ENCODE measurements around the gene HBE1. TPM values are rescaled to one million over a fixed set of nuclear protein-coding genes. Genes with fewer than 3 reads are reported as not detected.

The HBE1 gene
- polyA plus RNA-seq, 1 donor (not counting 4 experiments of a cell fraction or from before 2014, with no cell fraction given), result not detected

- no peak overlapping the region for H3K4me2 ChIP-seq (ENCODE audit: control insufficient read depth, extremely low read depth, insufficient read depth, low read depth, low read length)
- H3K4me1 ChIP-seq (ENCODE audit: control insufficient read depth, extremely low read depth, insufficient read depth, low read length), result no peaks in the 10 kb centered on the region
- TF ChIP-seq EZH2 (IDR thresholded peaks at IDR 0.05; ENCODE audit: low read length) (no peak), CTCF (optimal IDR thresholded peaks at IDR 0.05 in 1 of 3, IDR thresholded peaks at IDR 0.05 in 1 of 3, conservative IDR thresholded peaks at IDR 0.05 in 1 of 3; ENCODE audit: extremely low read depth in 1 of 3, insufficient read depth in 2 of 3, low read length in 3 of 3) (no peak)
- no peaks in the 10 kb centered on the region for H3K36me3 ChIP-seq (ENCODE audit: control insufficient read depth in 2 of 2, extremely low read depth in 1 of 2, insufficient read depth in 2 of 2, low read length in 2 of 2)
- H3K27ac ChIP-seq (ENCODE audit: control insufficient read depth, insufficient read depth, low read length), result no peak overlapping the region
- no peaks in the 10 kb centered on the region for H3K9me1 ChIP-seq (ENCODE audit: control insufficient read depth, extremely low read depth, insufficient read depth, low read length)
- no peaks in the 10 kb centered on the region for H3K27me3 ChIP-seq (ENCODE audit: control insufficient read depth, extremely low read depth, insufficient read depth, low read length)
- H3K4me3 ChIP-seq (ENCODE audit: control insufficient read depth in 2 of 3, extremely low read depth in 1 of 3, insufficient read depth in 2 of 3, low read depth in 1 of 3, low read length in 3 of 3), result no peak overlapping the region
- H3K79me2 ChIP-seq (ENCODE audit: control insufficient read depth, insufficient read depth, low read length), result no peaks in the 10 kb centered on the region
- no peak overlapping the region for H2AFZ ChIP-seq (ENCODE audit: control insufficient read depth, low read length)
- FAIRE-seq, result no peak
- H4K20me1 ChIP-seq (ENCODE audit: control insufficient read depth, extremely low read depth, insufficient read depth, low read length), result no peaks in the 10 kb centered on the region
- dilution Hi-C loops (cut with MboI; ENCODE audit: extremely low pct_ligation_motif_present, low sequenced_read_pairs), result no loop called here
- H3K9me3 ChIP-seq (ENCODE audit: control insufficient read depth, low read depth, low read length), result no peaks in the 10 kb centered on the region
- no peak overlapping the region for H3K9ac ChIP-seq (ENCODE audit: control insufficient read depth, extremely low read depth, insufficient read depth, low read length)
- DNase-seq (ENCODE audit: low read depth, low spot score), result no peak
Measured at GRCh38 chr11:5227681-5228080, 42.1 kb downstream of the HBE1 start.

GRCh38 chr11:5226732-5227310 is 42.9 kb downstream of the HBE1 start, which contains the start of gene HBB:
Gene HBB (minus strand): TSS chr11:5227071. CDS start chr11:5227021, 50 bp downstream.
- no peak for FAIRE-seq
- no peaks in the 10 kb centered on the region for H3K79me2 ChIP-seq (ENCODE audit: control insufficient read depth, insufficient read depth, low read length)
- no peak for TF ChIP-seq CTCF (optimal IDR thresholded peaks at IDR 0.05 in 1 of 3, IDR thresholded peaks at IDR 0.05 in 1 of 3, conservative IDR thresholded peaks at IDR 0.05 in 1 of 3; ENCODE audit: extremely low read depth in 1 of 3, insufficient read depth in 2 of 3, low read length in 3 of 3)
- no peak for TF ChIP-seq EZH2 (IDR thresholded peaks at IDR 0.05; ENCODE audit: low read length)
- no peak within 1 kb of the TSS for H3K9ac ChIP-seq (ENCODE audit: control insufficient read depth, extremely low read depth, insufficient read depth, low read length)
- H3K36me3 ChIP-seq (ENCODE audit: control insufficient read depth in 2 of 2, extremely low read depth in 1 of 2, insufficient read depth in 2 of 2, low read length in 2 of 2), result no peaks in the 10 kb centered on the region
- H3K4me2 ChIP-seq (ENCODE audit: control insufficient read depth, extremely low read depth, insufficient read depth, low read depth, low read length), result no peak within 1 kb of the TSS
- dilution Hi-C loops (cut with MboI; ENCODE audit: extremely low pct_ligation_motif_present, low sequenced_read_pairs), result no loop called here
- no peak for DNase-seq (ENCODE audit: low read depth, low spot score)
- no peaks in the 10 kb centered on the region for H3K27me3 ChIP-seq (ENCODE audit: control insufficient read depth, extremely low read depth, insufficient read depth, low read length)
- H3K9me3 ChIP-seq (ENCODE audit: control insufficient read depth, low read depth, low read length), result no peaks in the 10 kb centered on the region
- H3K4me3 ChIP-seq (ENCODE audit: control insufficient read depth in 2 of 3, extremely low read depth in 1 of 3, insufficient read depth in 2 of 3, low read depth in 1 of 3, low read length in 3 of 3), result no peak within 1 kb of the TSS
- no peaks in the 10 kb centered on the region for H4K20me1 ChIP-seq (ENCODE audit: control insufficient read depth, extremely low read depth, insufficient read depth, low read length)
- no peaks in the 10 kb centered on the region for H3K9me1 ChIP-seq (ENCODE audit: control insufficient read depth, extremely low read depth, insufficient read depth, low read length)
- H3K27ac ChIP-seq (ENCODE audit: control insufficient read depth, insufficient read depth, low read length), result no peak within 1 kb of the TSS
- no peak within 1 kb of the TSS for H2AFZ ChIP-seq (ENCODE audit: control insufficient read depth, low read length)
- H3K4me1 ChIP-seq (ENCODE audit: control insufficient read depth, extremely low read depth, insufficient read depth, low read length), result no peaks in the 10 kb centered on the region

Data from keratinocyte (primary cell).